PC-9 (cell line): ENCODE results near the gene TTC36.

Experiments
- CTCF ChIP-seq: fragments of 200-600 bp; sonication (generic); conservative IDR thresholded peaks from 2 replicates; pipeline ENCODE4 v1.6.1; 2017; ENCODE audit warnings: mixed run types, antibody characterized with exemption, mild to moderate bottlenecking, moderate library complexity
- EZH2 ChIP-seq: fragments of 200-600 bp; sonication (generic); IDR thresholded peaks from 2 replicates; pipeline ENCODE4 v1.8.0; 2017; ENCODE audit warnings: antibody characterized with exemption, low read depth

GRCh38 chr11:118533769-118534729 lies 6.8 kb downstream of the TTC36 start:
- no peak for TF ChIP-seq EZH2
- TF ChIP-seq CTCF: no peak
